IMR-90 (cell line): ENCODE data around the gene C12orf56.

Source experiments
- CEBPB ChIP-seq: IDR thresholded peaks from 2 replicates; pipeline ENCODE4 v1.6.1; 2012; ENCODE audit warnings: low read depth, low read length, improper control_type of control experiment
- CTCF ChIP-seq: conservative IDR thresholded peaks from 2 replicates; pipeline ENCODE4 v1.5.1; 2012; ENCODE audit warnings: mild to moderate bottlenecking, low read depth, low read length, improper control_type of control experiment
- FOS ChIP-seq: fragments of 150-350 bp; IDR thresholded peaks from 2 replicates; pipeline ENCODE4 v1.6.1; 2016; ENCODE audit warnings: low read depth, low read length
- MAFK ChIP-seq: IDR thresholded peaks from 2 replicates; pipeline ENCODE4 v1.6.1; 2012; ENCODE audit warnings: low read depth, low read length, improper control_type of control experiment
- MXI1 ChIP-seq: IDR thresholded peaks from 2 replicates; pipeline ENCODE4 v1.6.1; 2012; ENCODE audit warnings: low read depth, mild to moderate bottlenecking, low read length, moderate library complexity, borderline replicate concordance
- NFE2L2 ChIP-seq: fragments of 150-350 bp; IDR thresholded peaks from 2 replicates; pipeline ENCODE4 v1.6.1; 2016; ENCODE audit warnings: low read depth, mild to moderate bottlenecking, low read length
- POLR2A ChIP-seq: IDR thresholded peaks from 2 replicates; pipeline ENCODE4 v1.6.1; 2012; ENCODE audit warnings: mild to moderate bottlenecking, low read depth, low read length
- RAD21 ChIP-seq: IDR thresholded peaks from 2 replicates; pipeline ENCODE4 v1.6.1; 2012; ENCODE audit warnings: low read length, improper control_type of control experiment
- RCOR1 ChIP-seq: IDR thresholded peaks from 2 replicates; pipeline ENCODE4 v1.6.1; 2012; ENCODE audit warnings: mild to moderate bottlenecking, low read length, improper control_type of control experiment; ENCODE audit not compliant: insufficient replicate concordance
- TF ChIP-seq, protein P1 (sequence below): fragments of 150-350 bp; IDR thresholded peaks from 2 replicates; pipeline ENCODE4 v1.6.1; 2017; ENCODE audit warnings: mild to moderate bottlenecking, antibody characterized with exemption, low read length, low read depth

DNA sequence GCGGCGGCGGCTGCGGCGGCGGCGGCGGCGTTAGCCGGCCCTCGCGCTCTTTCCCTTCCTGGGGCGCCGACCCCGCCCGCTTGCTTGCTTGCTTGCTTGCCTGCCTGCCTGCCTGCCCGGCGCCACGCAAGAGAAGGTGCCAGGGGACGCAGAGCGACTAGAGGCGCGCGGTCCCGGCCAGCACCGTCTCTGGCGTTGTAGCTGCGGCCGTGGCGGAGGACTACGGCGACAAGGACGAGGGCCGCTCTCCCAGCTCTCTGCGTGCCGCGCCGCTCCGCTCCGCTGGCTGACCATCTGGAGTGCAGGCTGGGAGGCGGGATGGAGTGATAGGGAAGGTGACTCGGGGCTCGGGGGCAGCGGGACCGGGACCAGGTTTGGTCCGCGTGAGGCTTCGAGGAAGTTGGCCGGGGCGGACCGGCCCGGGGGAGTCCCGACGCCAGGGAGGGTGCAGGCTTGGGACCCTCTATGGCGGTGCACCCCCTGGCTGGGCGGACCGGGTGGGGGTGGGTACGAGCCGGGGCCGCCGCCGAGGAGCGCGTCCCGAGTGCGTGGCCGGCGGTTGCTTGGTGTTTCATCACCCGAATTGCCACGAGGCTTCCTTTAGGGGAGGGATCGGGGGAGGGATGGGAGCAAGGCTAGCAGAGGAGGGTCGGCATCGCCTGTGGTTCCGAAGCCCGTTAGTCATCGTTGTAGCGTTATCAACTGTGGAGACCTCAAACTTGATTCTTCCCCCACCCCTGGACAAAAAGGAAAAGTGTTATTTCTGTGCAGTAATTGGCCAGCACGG is 14.1 kb upstream of the C12orf56 start:
- TF ChIP-seq CTCF (no peak), FOS (peak; percentile 3; the same call in 1 of the 2 replicates), RCOR1 (no peak), CEBPB (peak; percentile 98), POLR2A (peak; percentile 83), MAFK (no peak), NFE2L2 (no peak), MXI1 (peak; percentile 87), RAD21 (no peak)
- TF ChIP-seq, protein P1, sequence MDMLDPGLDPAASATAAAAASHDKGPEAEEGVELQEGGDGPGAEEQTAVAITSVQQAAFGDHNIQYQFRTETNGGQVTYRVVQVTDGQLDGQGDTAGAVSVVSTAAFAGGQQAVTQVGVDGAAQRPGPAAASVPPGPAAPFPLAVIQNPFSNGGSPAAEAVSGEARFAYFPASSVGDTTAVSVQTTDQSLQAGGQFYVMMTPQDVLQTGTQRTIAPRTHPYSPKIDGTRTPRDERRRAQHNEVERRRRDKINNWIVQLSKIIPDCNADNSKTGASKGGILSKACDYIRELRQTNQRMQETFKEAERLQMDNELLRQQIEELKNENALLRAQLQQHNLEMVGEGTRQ = 0 out of 2 replicates have a peak, but pooled peaks have one; percentile 17
